GM12865 (cell line): Measurements from ENCODE around the gene ALG2.

Experiments
- DNase-seq: peaks from one replicate; pipeline ENCODE4 v3.0.0; 2010; ENCODE audit warnings: low read depth
- H3K4me3 ChIP-seq: 2 replicates; pipeline ENCODE4 v1.5.1; 2011; ENCODE audit warnings: mild to moderate bottlenecking, low read depth, low read length, control low read depth
- CTCF ChIP-seq: IDR thresholded peaks from 2 replicates; pipeline ENCODE4 v1.5.1; 2011; ENCODE audit warnings: low read length, control low read depth, low read depth, inconsistent platforms; ENCODE audit not compliant: insufficient read depth; ENCODE audit errors: missing control alignments

Gene ALG2

GRCh38 chr9:99221621-99222415, at the start of gene ALG2, which contains the start of gene SEC61B:
ALG2 (minus strand) TSS chr9:99221942; CDS start chr9:99221894, 48 bp downstream.
SEC61B (plus strand) TSS chr9:99222282; CDS start chr9:99222364, 82 bp downstream.
- no peak for TF ChIP-seq CTCF
- peak within 1 kb of the TSS; percentile 65 for H3K4me3 ChIP-seq
- DNase-seq, result peak; percentile 97

- TF ChIP-seq CTCF, result no peak
- no peak for DNase-seq
- H3K4me3 ChIP-seq, result no peak overlapping the region
These were observed 48.7 kb upstream of the ALG2 start for GRCh38 chr9:99270491-99270890.

GRCh38 chr9:99269416-99269815, 47.7 kb upstream of the ALG2 start:
- no peak for DNase-seq
- no peak for TF ChIP-seq CTCF
- no peak overlapping the region for H3K4me3 ChIP-seq

GRCh38 chr9:99266255-99267023, 44.7 kb upstream of the ALG2 start:
- H3K4me3 ChIP-seq, result no peak overlapping the region
- peak; percentile 88 for TF ChIP-seq CTCF
- peak; percentile 84 for DNase-seq

GRCh38 chr9:99265691-99266090, 43.9 kb upstream of the ALG2 start:
- no peak overlapping the region for H3K4me3 ChIP-seq
- TF ChIP-seq CTCF, result no peak
- DNase-seq, result no peak

GRCh38 chr9:99264070-99264680, 42.4 kb upstream of the ALG2 start:
- H3K4me3 ChIP-seq, result no peak overlapping the region
- peak; percentile 3 for TF ChIP-seq CTCF
- peak; percentile 30 for DNase-seq
